HG03469 (cell line): ENCODE results near the gene FMO4.
"Not testable (repeated sequence)": the region's sequence is repeated elsewhere in the genome, so short reads cannot be mapped to it uniquely, and the experiment has no call there.

Experiments used
- ATAC-seq: cut with Tn5 transposase; IDR thresholded peaks from one replicate; pipeline ENCODE4 v1.9.1; 2021; ENCODE audit warnings: mild to moderate bottlenecking, moderate library complexity, moderate number of reproducible peaks; ENCODE audit not compliant: unreplicated experiment

Gene FMO4, protein sequence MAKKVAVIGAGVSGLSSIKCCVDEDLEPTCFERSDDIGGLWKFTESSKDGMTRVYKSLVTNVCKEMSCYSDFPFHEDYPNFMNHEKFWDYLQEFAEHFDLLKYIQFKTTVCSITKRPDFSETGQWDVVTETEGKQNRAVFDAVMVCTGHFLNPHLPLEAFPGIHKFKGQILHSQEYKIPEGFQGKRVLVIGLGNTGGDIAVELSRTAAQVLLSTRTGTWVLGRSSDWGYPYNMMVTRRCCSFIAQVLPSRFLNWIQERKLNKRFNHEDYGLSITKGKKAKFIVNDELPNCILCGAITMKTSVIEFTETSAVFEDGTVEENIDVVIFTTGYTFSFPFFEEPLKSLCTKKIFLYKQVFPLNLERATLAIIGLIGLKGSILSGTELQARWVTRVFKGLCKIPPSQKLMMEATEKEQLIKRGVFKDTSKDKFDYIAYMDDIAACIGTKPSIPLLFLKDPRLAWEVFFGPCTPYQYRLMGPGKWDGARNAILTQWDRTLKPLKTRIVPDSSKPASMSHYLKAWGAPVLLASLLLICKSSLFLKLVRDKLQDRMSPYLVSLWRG

DNA sequence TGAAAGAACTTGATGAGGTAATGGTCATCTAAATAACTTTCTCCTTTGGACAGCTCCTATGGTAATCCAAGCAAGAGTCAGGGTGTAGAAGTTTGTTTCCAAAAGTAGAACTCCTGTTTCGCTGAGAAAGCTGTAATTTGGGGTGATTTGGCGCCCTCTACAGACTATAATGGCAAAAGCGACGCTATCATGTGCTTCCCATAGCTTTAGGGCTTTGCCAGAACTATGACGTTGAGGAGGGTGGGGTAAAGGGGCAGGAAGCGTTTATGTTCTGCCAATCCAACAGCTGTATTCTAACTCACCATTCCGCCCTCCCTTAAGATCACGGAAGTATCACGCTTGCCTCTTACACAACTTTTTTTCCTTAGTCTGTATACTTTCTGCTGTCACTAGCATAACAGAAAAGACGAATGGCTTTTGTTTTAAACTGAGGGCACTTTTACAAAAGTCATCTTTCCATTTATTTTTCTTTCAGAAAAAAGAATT, at the start of gene FMO4:
Gene FMO4, plus strand, starts transcription at position 349 of the 486 bp plus-strand sequence. CDS start 5,643 bp downstream, outside the sequence.
- ATAC-seq, result peak; percentile 98

- no peak for ATAC-seq
Observed at GRCh38 chr1:171265686-171266085, 48.3 kb upstream of the FMO4 start.

- ATAC-seq, result no peak
Observed at GRCh38 chr1:171266930-171267329, 47.1 kb upstream of the FMO4 start.

DNA sequence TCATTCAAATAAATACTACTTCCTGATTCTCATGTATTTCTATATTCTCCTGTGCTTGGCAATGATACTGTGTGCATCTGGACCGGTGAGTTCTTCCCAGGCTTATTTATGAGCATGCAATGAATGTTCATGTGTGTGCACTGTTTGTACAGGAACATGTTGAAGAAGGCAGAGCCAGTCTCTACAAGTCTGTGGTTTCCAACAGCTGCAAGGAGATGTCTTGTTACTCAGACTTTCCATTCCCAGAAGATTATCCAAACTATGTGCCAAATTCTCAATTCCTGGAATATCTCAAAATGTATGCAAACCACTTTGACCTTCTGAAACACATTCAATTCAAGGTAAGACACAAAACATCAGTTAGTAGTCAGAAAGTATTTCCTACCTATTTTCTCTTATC, 46.6 kb upstream of the FMO4 start:
- no peak for ATAC-seq

- ATAC-seq, result no peak
Observed at GRCh38 chr1:171270806-171271205, 43.2 kb upstream of the FMO4 start.

DNA sequence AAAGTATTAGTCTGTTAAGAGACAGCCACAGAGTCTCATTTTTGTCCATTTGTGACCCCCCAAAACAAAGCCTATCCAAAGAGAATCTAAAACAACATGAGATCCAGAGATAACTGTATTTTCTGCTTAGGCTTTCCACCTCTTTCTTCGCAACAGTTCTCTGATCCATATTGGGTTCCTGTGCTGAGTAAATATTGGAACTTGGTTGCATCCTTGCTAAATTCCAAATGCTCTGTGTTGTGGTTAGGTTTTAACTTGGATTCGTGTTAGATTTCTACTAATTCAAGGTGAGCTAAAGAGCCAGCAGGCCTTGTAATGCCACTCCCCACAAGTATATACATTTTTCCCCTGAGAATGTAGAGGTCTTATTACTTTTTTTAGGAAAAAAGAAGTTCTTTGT, 36.4 kb upstream of the FMO4 start:
- no peak for ATAC-seq

DNA sequence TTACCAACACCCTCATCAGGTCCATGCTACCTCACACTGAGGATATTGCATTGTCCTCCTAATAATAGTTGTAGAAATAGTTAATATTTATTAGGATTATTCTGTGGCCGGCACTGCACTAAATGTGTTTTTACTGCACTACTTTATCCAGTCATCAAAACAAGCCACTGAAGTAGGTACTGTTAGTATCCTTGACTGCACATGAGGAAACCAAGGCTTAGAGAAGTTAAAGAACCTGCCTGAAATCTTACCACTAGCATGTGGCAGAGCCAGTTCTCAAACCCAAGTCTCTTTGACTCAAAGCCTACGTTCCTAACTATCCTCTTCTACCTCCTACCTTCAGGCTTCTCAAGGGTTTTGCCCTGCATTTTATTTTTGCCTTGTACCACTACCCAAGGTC, 34.7 kb upstream of the FMO4 start:
- no peak for ATAC-seq

- ATAC-seq, result no peak
Observed at GRCh38 chr1:171279678-171280077, 34.3 kb upstream of the FMO4 start.

DNA sequence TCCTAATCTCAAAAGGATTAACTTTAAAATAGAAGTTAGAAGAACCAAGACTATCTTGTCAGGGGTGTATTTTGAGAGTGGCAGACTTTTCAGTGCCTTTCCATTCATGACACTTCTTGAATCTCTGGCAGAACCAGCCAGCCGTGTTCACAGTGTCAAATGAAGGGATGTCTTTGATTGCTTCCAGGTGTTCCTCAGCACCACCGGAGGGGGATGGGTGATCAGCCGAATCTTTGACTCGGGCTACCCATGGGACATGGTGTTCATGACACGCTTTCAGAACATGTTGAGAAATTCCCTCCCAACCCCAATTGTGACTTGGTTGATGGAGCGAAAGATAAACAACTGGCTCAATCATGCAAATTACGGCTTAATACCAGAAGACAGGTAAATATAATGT, 33.4 kb upstream of the FMO4 start:
- ATAC-seq, result no peak

GRCh38 chr1:171286032-171286705, 27.8 kb upstream of the FMO4 start:
- peak; percentile 78 for ATAC-seq

GRCh38 chr1:171290621-171291020, 23.4 kb upstream of the FMO4 start:
- no peak for ATAC-seq

DNA sequence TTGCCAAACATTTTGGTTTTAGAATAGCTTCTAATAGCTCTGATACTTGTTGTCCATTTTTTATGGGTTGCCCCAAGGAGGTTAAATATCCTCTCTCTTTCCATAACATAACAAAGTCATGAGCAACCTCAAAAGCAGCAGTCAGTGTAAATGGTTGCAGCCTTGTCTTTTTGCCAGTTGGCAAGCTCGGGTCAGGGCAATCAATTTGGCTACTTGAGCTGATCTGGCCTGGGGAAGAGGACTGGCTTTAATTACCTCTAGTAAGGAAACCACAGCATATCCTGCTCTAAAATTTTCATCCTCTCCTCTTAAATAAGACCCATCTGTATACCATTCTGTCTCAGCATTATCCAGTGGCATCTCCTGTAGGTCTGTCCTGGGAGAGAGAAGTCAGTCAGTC, 21.2 kb upstream of the FMO4 start:
- no peak for ATAC-seq

- ATAC-seq, result not testable (repeated sequence)
Observed at GRCh38 chr1:171295383-171295782, 18.6 kb upstream of the FMO4 start.

DNA sequence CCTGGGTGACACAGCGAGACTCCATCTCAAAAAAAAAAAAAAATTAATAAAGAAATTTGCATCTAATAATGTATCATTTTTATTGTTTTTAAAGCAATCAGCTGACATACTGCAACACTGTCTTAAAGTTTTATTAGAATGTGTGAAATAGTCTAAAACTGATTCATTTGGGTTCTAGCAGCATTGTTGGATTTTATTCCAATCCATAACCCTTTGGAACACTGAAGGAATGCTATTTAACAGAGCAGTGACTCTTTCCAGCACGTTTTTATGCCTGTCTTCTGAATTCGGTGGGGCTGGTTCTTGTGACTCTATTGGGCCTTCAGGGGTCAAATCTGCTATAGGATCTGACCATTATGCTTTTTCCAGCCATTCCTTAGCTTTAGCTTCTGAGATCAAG, 18.2 kb upstream of the FMO4 start:
- ATAC-seq, result no peak

DNA sequence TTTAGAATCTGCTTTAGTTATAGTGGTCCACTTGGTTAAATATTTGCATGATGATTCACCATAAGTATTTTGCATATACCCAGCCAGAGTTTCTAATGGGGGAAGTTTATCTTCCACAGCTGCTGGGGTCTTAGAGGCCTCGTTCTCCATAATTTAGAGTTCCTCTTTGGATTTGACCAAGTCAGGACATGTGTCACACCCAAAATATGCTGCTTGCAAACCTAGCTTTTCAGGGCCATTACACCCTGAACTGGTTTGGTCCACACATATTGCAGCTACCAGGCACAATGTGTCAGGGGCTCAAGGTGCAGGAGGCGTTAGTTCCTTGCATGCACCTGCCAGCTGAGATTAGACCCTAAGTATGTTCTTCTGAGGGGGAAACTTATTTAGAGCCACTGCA, 17.1 kb upstream of the FMO4 start:
- no peak for ATAC-seq

GRCh38 chr1:171298696-171299095, 15.3 kb upstream of the FMO4 start:
- ATAC-seq, result no peak

DNA sequence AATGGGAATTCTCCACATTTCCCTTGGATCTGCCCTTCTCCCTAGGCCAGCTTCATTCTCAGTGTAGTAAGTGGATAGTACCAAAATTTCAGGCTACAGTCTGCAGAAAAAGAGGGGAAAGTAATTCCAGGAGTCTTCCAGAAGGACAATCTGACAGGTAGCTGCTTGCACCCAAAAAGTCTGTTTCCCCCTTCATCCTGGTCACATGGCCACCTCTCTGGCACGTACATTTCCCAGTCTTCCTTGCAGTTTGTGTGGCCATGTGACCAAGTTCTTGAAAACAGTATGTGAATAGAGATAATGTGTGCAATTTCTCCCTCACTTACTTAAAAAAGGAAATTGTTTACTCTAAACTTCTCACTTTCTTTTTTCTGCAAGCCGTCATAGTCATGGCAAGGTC, 14.6 kb upstream of the FMO4 start:
- ATAC-seq, result no peak

DNA sequence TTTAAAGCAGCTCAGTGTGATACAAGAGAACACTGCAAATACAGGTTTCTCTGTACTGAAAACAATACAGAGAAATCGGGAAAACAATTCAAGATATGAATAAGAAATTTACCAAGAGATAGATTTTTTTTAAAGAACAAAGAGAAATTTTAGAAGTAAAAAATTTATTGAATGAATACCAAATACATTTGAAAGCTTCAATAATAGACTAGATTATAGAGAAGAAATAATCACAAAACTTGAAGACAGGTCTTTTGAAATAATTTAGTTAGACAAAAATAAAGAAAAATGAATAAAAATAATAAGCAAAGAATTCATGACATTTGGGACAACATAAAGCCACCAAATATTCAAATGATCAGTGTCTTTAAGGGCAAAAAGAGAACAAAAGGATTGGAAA, 13.6 kb upstream of the FMO4 start:
- no peak for ATAC-seq

DNA sequence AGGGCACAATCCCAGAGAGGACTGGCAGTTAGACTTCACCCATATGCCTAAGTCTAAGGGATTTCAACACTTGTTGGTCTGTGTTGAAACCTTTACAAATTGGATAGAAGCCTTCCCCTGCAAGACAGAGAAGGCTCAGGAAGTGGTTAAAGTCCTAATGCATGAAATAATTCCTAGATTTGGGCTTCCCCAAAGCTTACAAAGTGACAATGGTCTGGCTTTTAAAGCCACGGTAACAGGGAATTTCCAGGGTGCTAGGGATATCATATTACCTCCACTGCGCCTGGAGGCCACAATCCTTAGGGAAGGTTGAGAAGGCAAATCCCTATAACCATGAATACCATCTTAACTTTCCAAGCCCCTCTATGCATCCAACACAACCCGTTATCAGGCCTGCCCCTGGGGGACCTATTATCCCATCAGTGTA, 3.3 kb upstream of the FMO4 start:
- no peak for ATAC-seq

GRCh38 chr1:171311771-171312558, 2.0 kb upstream of the FMO4 start:
- ATAC-seq, result no peak

GRCh38 chr1:171313319-171313834, 606 bp upstream of the FMO4 start:
- peak; percentile 66 for ATAC-seq
